ENCODE results near the gene NFATC4. TPM values are rescaled to one million over a fixed set of nuclear protein-coding genes. Genes with fewer than 3 reads are reported as not detected.
A peak's percentile ranks its signal among the peaks of the same experiment; 100 is the strongest.

Gene NFATC4
- total and polyA plus RNA-seq, 3 donors from 2014 or later, result 40.9 to 83.6 (median 53.5) TPM

DNA sequence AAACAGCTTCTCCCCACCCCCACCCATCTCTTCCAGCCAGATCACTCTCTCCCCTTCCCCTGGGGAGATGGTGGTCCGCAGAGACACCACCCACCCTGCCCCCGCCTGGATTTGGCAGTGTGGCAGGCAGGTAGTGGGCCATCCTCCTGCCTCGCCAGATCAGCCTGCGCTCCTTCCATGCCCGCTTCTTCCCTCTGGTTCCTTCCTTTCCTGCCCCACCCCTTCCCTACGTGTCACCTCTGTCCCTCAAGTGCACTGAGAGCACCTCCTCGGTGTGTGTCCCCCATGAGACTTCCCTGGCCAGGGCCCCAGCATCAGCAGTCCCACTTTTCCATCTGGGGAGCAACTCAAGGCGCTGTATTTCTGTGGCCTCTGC, 31.5 kb downstream of the NFATC4 start:
- no peak for DNase-seq
- no peak for TF ChIP-seq POLR2A (IDR thresholded peaks at IDR 0.05)
- TF ChIP-seq, protein P1, sequence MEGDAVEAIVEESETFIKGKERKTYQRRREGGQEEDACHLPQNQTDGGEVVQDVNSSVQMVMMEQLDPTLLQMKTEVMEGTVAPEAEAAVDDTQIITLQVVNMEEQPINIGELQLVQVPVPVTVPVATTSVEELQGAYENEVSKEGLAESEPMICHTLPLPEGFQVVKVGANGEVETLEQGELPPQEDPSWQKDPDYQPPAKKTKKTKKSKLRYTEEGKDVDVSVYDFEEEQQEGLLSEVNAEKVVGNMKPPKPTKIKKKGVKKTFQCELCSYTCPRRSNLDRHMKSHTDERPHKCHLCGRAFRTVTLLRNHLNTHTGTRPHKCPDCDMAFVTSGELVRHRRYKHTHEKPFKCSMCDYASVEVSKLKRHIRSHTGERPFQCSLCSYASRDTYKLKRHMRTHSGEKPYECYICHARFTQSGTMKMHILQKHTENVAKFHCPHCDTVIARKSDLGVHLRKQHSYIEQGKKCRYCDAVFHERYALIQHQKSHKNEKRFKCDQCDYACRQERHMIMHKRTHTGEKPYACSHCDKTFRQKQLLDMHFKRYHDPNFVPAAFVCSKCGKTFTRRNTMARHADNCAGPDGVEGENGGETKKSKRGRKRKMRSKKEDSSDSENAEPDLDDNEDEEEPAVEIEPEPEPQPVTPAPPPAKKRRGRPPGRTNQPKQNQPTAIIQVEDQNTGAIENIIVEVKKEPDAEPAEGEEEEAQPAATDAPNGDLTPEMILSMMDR (IDR thresholded peaks at IDR 0.05), result no peak
- 25 to 32% methylated on average over 8 of the region's 8 CpGs for WGBS, 2 donors
- intact Hi-C loops (cut with DNase I; ENCODE audit: low total_unique reads), result no loop called here
- Histone ChIP-seq H3K27me3 (no peaks in the 10 kb centered on the region), H3K9me3 (no peaks in the 10 kb centered on the region), H3K4me3 (peak overlapping the region; percentile 58 to 65), H3K36me3 (ENCODE audit: low read depth, missing control alignments) (no peaks in the 10 kb centered on the region), H3K4me1 (peaks cover 38% of the 10 kb centered on the region), H3K27ac (peak overlapping the region; percentile 66 to 69)

DNA sequence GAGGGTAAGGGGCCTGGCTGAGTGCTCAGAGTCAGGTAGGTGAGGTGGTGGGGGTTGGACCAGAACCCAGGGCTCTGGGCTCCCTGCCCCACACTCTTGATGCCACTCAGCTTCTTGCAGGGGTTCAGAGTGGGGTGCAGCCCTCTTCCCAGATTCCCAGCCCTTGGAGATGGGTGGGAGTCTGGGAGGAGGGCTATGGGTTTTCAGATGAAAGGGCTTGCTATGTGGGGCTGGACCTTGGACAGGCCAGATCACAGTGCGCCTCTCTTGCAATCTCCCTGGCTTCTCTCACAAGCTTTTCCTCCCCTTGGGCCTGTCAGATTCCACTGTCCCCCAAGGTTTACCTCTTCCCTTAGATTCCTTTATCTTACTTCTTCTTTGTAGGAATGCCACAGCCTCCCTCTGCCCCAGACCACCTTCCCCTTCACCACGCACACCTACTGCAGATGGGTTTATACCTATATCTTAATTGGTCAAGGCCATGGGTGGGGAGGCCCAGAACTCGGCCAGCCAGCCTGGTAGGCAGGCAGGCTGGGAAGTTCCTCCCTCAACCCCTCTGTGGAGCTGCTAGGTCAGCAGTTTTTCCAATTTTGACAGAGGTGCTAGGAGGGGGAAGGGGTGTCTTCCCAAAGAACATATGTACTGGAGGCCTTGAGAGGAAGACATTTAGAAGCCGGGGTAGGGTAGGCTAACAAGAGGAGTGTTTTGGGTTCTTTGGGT, 32.2 kb downstream of the NFATC4 start:
- no peaks in the 10 kb centered on the region for H3K9me3 ChIP-seq
- no peak for DNase-seq
- TF ChIP-seq POLR2A (IDR thresholded peaks at IDR 0.05), result no peak
- TF ChIP-seq, protein P1 (IDR thresholded peaks at IDR 0.05), result no peak
- intact Hi-C loops (cut with DNase I; ENCODE audit: low total_unique reads), result no loop called here
- 61 to 62% methylated on average over 4 of the region's 4 CpGs for WGBS, 2 donors
- peak overlapping the region in 1 of 2 donors; percentile 65 for H3K4me3 ChIP-seq
- peak overlapping the region; percentile 66 to 69 for H3K27ac ChIP-seq
- no peaks in the 10 kb centered on the region for H3K27me3 ChIP-seq
- H3K4me1 ChIP-seq, result peaks cover 38% of the 10 kb centered on the region
- no peaks in the 10 kb centered on the region for H3K36me3 ChIP-seq (ENCODE audit: low read depth, missing control alignments)

DNA sequence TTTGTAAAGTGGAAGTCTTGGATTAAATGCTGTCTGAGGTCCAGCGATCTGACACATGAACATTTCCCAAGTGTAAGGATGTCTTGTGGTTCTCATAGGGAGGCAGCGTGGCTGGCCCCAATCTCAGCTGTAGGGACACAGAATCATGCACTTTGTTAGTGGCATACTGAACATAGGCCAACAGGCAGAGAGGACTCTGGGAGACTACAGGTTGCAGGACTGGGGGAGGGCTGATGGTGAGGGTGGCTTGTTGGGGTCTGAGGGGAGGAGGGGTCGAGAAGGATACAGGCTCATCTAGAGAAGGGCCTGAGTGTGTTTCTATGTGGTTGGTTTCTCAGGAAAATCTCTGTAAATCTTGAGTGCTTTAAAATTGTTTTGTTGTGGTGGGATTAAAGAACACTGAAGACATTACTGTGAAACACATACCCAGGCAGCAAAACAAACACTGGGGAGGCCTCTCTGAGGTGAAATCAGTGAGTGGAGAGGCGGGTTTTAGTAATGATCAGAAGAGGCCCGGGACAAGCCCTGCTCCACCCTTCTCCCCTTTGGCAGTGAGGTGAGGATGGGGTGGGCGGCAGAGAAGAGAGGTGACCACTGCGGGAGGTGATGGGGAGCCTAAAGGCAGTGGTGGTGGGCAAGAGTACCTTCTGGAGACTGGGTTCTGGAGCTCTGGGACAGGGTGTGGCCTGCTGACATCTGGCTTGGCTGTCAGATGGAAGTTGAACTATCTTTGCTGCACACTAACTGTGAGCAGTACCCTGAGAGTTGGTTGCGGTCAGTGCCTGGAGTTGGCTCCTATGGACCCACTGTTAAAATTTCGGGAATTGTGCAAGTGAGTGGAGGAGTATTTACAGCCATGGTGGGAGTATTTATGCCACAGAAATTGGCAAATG, 34.1 kb downstream of the NFATC4 start:
- H3K4me1 ChIP-seq, result peaks cover 38% of the 10 kb centered on the region
- H3K36me3 ChIP-seq (ENCODE audit: low read depth, missing control alignments), result no peaks in the 10 kb centered on the region
- intact Hi-C loops (cut with DNase I; ENCODE audit: low total_unique reads), result no loop called here
- H3K9me3 ChIP-seq, result no peaks in the 10 kb centered on the region
- H3K27me3 ChIP-seq, result no peaks in the 10 kb centered on the region
- DNase-seq, result no peak
- 55 to 56% methylated on average over 9 of the region's 9 CpGs for WGBS, 2 donors
- peak overlapping the region in 1 of 2 donors; percentile 31 for H3K27ac ChIP-seq
- TF ChIP-seq, protein P1 (IDR thresholded peaks at IDR 0.05), result no peak
- TF ChIP-seq POLR2A (IDR thresholded peaks at IDR 0.05), result no peak
- H3K4me3 ChIP-seq, result no peak overlapping the region

DNA sequence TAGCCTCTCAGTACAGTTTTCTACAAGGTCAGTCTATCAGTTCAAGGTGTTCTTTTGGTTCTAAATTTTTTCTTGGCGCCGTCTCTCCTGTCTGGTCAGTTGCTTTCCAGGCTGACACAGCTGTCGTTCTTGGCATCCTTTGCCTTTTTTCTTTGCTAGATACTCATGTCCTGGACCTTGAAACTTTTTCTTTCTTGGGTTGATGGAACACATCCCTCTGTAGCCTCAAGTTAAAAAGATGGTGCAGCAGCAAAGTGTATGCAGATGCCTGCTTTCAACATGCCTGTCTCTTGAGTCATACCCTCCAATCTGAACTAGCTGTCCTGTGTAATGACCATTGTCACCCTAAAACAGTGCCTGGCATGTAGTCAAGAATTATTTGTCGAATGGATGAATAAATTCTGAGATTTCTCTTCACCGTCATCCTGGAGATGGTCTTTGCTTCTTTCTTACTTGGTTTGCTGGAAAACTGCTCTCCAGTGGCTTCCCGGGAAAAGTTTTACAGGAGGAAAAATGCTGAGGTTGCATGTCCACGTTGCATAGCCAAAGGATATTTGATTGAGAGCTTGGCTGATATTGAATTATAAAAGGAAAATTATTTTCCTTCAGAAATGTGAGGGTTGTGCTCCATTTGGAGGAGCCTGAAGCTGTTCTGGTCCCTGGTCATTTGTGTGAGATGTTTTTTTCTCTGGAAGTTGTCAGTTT, 35.5 kb downstream of the NFATC4 start:
- TF ChIP-seq, protein P1 (IDR thresholded peaks at IDR 0.05), result no peak
- no peak for TF ChIP-seq POLR2A (IDR thresholded peaks at IDR 0.05)
- peak overlapping the region in 1 of 2 donors; percentile 31 for H3K27ac ChIP-seq
- peaks cover 38% of the 10 kb centered on the region for H3K4me1 ChIP-seq
- intact Hi-C loops (cut with DNase I; ENCODE audit: low total_unique reads), result no loop called here
- H3K36me3 ChIP-seq (ENCODE audit: low read depth, missing control alignments), result no peaks in the 10 kb centered on the region
- H3K27me3 ChIP-seq, result no peaks in the 10 kb centered on the region
- no peaks in the 10 kb centered on the region for H3K9me3 ChIP-seq
- peak; percentile 70 for DNase-seq
- no peak overlapping the region for H3K4me3 ChIP-seq
- WGBS, 2 donors, result 21 to 34% methylated on average over 7 of the region's 7 CpGs

Data from testis (tissue), 3 donors.